HG03108 (cell line): Measurements from ENCODE around the gene ZNF740.
"Not testable (repeated sequence)": the region's sequence is repeated elsewhere in the genome, so short reads cannot be mapped to it uniquely, and the experiment has no call there.

Experiments used
- ATAC-seq: cut with Tn5 transposase; IDR thresholded peaks from one replicate; pipeline ENCODE4 v1.9.1; 2021; ENCODE audit warnings: moderate library complexity; ENCODE audit not compliant: unreplicated experiment

Gene ZNF740

GRCh38 chr12:53172352-53172751 lies 8.2 kb upstream of the ZNF740 start:
- no peak for ATAC-seq

DNA sequence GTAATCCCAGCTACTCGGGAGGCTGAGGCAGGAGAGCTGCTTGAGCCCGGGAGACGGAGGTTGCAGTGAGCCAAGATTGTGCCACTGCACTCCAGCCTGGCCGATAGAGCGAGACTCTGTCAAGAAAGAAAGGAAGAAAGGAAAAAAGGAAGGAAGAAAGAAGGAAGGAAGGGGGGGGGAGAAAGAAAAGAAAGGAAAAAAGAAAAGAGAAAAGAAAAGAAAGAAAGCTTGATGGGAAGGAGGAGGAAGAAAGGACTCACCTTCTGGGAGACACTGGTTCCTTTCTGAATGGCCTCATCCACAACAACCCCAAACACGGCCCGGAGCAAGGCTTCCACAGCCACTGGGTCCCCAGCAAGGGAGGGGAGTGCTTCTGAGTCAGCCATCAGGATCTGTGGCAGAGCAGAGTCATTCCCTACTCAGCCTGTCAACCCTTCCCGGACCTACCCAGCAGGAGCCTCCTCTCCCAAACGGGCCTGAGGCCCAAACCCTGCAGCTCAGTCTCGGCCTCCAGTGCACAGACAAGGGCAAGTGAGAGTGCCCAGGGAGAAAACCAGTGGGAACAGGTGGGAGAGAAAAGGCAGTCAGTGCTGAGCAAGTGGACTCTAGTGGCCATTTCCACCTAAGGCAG lies 7.3 kb upstream of the ZNF740 start:
- ATAC-seq, result no peak

- ATAC-seq, result no peak
Measured at GRCh38 chr12:53174881-53175491, 5.5 kb upstream of the ZNF740 start.

DNA sequence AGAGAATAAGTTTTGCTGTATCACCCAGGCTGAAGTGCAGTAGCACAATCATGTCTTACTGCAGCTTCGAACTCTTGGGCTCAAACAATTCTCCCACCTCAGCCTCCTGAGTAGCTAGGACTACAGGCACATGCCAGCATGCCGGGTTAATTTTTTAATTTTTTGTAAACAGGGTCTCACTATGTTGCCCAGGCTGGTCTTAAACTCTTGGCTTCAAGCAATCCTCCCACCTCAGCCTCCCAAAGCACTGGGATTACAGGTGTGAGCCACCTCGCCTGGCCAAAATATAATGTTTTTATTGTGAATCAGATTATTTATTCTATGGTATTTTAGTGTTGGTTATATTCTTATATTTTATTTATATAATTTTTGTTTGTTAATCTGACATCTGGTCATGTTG lies 3.8 kb upstream of the ZNF740 start:
- ATAC-seq, result no peak

DNA sequence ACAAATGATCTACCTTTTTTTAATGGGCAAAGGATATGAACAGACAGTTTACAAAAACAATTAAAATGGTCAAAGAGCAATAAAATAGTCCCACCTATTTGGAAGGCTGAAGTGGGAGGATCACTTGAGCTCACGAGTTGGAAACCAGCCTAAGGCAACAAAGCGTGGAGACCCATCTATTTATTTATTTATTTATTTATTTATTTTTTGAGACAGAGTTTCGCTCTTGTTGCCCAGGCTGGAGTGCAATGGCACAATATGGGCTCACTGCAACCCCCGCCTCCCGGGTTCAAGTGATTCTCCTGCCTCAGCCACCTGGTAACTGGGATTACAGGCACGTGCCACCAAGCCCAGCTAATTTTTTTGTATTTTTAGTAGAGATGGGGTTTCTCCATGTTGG lies 3.1 kb upstream of the ZNF740 start:
- not testable (repeated sequence) for ATAC-seq

- ATAC-seq, result not testable (repeated sequence)
Measured at GRCh38 chr12:53178803-53179202, 1.7 kb upstream of the ZNF740 start.

GRCh38 chr12:53179687-53180219 lies 769 bp upstream of the ZNF740 start:
- no peak for ATAC-seq

GRCh38 chr12:53180931-53181645 lies 566 bp downstream of the ZNF740 start:
- ATAC-seq, result peak; percentile 51

- no peak for ATAC-seq
Measured at GRCh38 chr12:53181935-53182334, 1.4 kb downstream of the ZNF740 start.

DNA sequence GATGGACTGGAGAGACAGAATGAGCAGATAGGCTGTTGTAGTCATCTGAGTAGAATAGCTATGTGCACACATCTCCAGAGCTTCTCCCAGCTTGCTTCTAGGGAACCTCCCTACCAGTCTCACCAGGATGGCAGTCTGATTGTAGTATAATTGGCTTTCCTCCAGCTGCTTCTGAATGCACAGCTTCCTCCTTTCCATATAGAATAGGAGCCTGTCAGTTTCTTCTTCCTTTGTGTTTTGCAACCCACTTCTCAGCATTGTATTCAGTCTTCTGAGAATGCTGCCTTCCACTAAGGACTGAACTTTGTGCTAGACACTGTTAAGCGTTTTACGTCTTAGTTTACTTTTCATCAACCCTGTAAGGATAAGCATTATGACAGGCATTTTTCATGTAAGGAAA lies 2.4 kb downstream of the ZNF740 start:
- no peak for ATAC-seq

GRCh38 chr12:53184828-53185227 lies 4.3 kb downstream of the ZNF740 start:
- no peak for ATAC-seq

GRCh38 chr12:53185582-53186153 lies 5.1 kb downstream of the ZNF740 start:
- ATAC-seq, result no peak

- no peak for ATAC-seq
Measured at GRCh38 chr12:53186745-53187144, 6.2 kb downstream of the ZNF740 start.

DNA sequence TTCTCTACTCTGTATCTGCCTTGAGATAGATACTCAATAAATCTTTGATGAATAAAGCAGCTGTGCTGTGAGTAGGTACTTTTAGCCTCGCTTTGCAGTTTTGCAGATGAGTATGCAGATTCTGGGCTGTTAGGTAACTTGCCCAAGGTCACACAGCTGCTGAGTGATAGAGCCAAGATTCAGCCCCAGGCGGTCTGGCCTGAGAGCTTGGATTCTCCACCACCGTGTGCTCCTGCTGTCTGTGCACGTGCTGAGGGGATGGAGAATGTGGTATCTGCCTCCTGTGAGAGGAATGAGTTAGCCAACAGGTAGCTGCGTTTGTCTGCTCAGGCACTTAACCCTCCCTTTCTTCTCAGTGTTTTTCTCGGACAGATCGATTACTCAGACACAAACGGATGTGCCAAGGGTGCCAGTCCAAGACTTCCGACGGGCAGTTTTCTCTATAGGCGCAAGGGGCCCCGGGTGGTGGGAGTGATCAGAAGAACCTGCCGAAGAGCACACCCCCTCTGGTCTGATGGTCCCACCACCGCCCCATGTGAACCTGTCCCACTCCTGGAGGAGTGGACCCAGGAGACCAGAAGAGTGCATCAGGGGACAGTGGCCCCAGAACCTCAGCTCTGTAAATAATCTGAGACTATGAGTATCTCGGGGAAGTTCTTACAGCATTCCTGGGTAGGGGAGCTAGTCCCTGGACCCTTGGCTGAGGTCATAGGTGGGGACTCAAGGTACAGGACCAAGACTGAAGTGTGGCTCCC lies 6.8 kb downstream of the ZNF740 start:
- ATAC-seq, result no peak

DNA sequence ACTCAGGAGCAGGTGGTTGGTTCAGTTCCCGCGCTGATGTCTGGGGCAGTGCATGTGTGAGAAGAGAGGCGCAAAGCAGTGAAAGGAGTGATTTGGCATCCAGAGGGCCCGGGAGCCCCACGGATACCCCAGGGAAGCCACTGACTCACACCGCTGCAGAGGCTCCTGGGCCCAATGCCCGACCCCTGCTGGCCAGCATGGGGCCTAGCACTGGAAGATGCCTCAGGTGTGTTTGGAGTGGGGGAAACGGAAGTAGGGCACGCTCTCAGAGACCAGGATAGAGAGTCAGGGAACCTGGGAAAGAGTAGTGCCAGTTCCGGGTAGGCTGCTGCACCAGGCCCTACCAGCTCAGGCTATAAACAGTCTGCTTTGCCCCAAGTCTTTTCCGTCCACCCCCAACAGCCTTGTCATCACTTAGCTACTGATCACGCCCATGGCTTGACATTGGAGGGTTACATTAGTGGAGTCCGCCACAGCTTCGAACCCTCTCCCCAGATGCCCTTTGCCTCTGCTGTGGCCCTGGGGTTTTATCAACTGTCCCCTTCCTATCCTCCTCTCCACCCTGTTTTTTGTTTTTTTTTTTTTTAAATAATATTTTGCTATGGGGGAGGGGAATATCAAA lies 9.7 kb downstream of the ZNF740 start:
- ATAC-seq, result no peak

DNA sequence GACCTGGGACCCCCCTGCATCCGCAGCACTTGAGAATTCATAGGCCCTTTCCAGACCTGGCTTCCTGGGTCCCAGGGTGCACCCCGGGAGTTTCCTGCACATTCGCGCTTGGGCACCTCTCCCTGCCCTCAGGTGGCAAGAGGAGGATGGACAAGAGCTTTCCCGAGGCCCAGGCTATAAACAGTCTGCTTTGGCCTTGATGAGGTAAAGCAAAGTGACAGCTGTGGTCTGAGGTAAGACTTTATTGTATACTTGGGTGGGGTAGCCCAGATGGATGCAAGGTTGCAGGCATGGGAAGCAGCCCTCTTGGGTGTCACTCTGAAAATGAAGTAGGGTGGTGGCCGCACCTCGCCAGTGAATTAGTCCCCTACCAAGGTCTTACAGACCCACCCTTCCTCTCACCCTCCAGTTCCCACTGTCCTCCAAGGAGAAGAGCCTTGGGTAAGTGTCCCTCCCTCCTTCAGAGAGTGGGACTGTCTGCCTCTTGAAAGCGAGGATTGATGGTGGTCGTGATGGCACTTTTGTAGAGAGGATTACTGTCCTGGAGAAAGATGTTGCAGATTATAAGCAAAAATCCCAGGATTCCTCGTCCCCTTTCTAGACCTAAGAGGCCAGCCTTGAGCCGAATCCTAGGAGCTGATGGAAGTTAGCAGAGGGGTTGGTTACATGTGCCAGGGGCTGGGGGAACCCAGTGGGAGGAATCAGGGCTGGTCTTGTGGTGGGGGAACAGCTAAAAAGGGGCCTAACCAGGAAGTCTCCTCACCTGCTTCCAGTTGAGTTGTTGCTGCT lies 10.8 kb downstream of the ZNF740 start:
- ATAC-seq, result no peak

GRCh38 chr12:53191885-53192530 lies 11.5 kb downstream of the ZNF740 start:
- ATAC-seq, result no peak

GRCh38 chr12:53192531-53193021 lies 12.1 kb downstream of the ZNF740 start:
- no peak for ATAC-seq

GRCh38 chr12:53193040-53193439 lies 12.5 kb downstream of the ZNF740 start:
- no peak for ATAC-seq
